Measurements from ENCODE around the gene C16orf89. TPM values are rescaled to one million over a fixed set of nuclear protein-coding genes. Genes with fewer than 3 reads are reported as not detected.
"Not testable (repeated sequence)": the region's sequence is repeated elsewhere in the genome, so short reads cannot be mapped to it uniquely, and the experiment has no call there.

Gene C16orf89
- 10 to 100 TPM in 2 of 3 donors, 1 to 10 TPM in 1; 6.8 to 25.6 (median 19.9) TPM for polyA plus RNA-seq

GRCh38 chr16:5065813-5066212 is at the start of gene C16orf89:
Gene C16orf89, minus strand, starts transcription at chr16:5065956. Its CDS starts 48 bp downstream, at chr16:5065908.
- 45 to 64% (median 47%) methylated on average over 10 of the region's 10 CpGs for WGBS, 3 donors
- H3K27ac ChIP-seq (ENCODE audit: low read depth, low read length), result no peak within 1 kb of the TSS

GRCh38 chr16:5110933-5111332 is 45.2 kb upstream of the C16orf89 start:
- 62 to 84% (median 77%) methylated on average over 7 to 10 of the region's 10 CpGs for WGBS, 3 donors
- H3K27ac ChIP-seq (ENCODE audit: low read depth, low read length), result not testable (repeated sequence)

GRCh38 chr16:5108505-5109158 is 42.9 kb upstream of the C16orf89 start:
- 90 to 95% (median 91%) methylated on average over 26 to 27 of the region's 27 CpGs for WGBS, 3 donors
- no peak overlapping the region for H3K27ac ChIP-seq (ENCODE audit: low read depth, low read length)

- not testable (repeated sequence) for H3K27ac ChIP-seq (ENCODE audit: low read depth, low read length)
- 52 to 58% (median 56%) methylated on average over 4 to 5 of the region's 5 CpGs for WGBS, 3 donors
Observed at GRCh38 chr16:5105039-5105438, 39.3 kb upstream of the C16orf89 start.

- not testable (repeated sequence) for H3K27ac ChIP-seq (ENCODE audit: low read depth, low read length)
- 81 to 92% (median 89%) methylated on average over 11 to 12 of the region's 12 CpGs for WGBS, 3 donors
Observed at GRCh38 chr16:5103296-5104032, 37.7 kb upstream of the C16orf89 start.

GRCh38 chr16:5099174-5099573 is 33.4 kb upstream of the C16orf89 start:
- 7 to 16% (median 10%) methylated on average over 3 to 4 of the region's 4 CpGs for WGBS, 3 donors
- H3K27ac ChIP-seq (ENCODE audit: low read depth, low read length), result not testable (repeated sequence)

- WGBS, 3 donors, result 1 to 2% (median 1%) methylated on average over 39 to 52 of the region's 67 CpGs
Observed at GRCh38 chr16:5098221-5099159, 32.7 kb upstream of the C16orf89 start.

GRCh38 chr16:5097470-5098220 is 31.9 kb upstream of the C16orf89 start, which contains the start of gene EEF2KMT:
Gene EEF2KMT, minus strand, starts transcription at chr16:5097795. Its CDS starts 56 bp downstream, at chr16:5097739.
- not testable (repeated sequence) for H3K27ac ChIP-seq (ENCODE audit: low read depth, low read length)
- 1% methylated on average over 56 to 67 of the region's 67 CpGs for WGBS, 3 donors

More at GRCh38 chr16:5098221-5099159, 32.7 kb upstream of the C16orf89 start:
- not testable (repeated sequence) for H3K27ac ChIP-seq (ENCODE audit: low read depth, low read length)

GRCh38 chr16:5097061-5097469 is 31.3 kb upstream of the C16orf89 start:
- 0 to 1% (median 0%) methylated on average over 22 to 23 of the region's 23 CpGs for WGBS, 3 donors
- H3K27ac ChIP-seq (ENCODE audit: low read depth, low read length), result not testable (repeated sequence)

GRCh38 chr16:5096437-5097060 is 30.8 kb upstream of the C16orf89 start:
- H3K27ac ChIP-seq (ENCODE audit: low read depth, low read length), result not testable (repeated sequence)

GRCh38 chr16:5095145-5095830 is 29.5 kb upstream of the C16orf89 start:
- WGBS, 3 donors, result 55 to 69% (median 62%) methylated on average over 11 of the region's 11 CpGs
- H3K27ac ChIP-seq (ENCODE audit: low read depth, low read length), result not testable (repeated sequence)

More at GRCh38 chr16:5096437-5097060, 30.8 kb upstream of the C16orf89 start:
- 30 to 33% (median 30%) methylated on average over 7 of the region's 7 CpGs for WGBS, 3 donors

- WGBS, 3 donors, result 60 to 80% (median 79%) methylated on average over 10 to 11 of the region's 11 CpGs
- H3K27ac ChIP-seq (ENCODE audit: low read depth, low read length), result not testable (repeated sequence)
Observed at GRCh38 chr16:5093746-5094145, 28.0 kb upstream of the C16orf89 start.

GRCh38 chr16:5093081-5093480 is 27.3 kb upstream of the C16orf89 start:
- H3K27ac ChIP-seq (ENCODE audit: low read depth, low read length), result not testable (repeated sequence)
- WGBS, 3 donors, result 86% methylated on average over 5 to 9 of the region's 9 CpGs

GRCh38 chr16:5090592-5090991 is 24.8 kb upstream of the C16orf89 start:
- H3K27ac ChIP-seq (ENCODE audit: low read depth, low read length), result not testable (repeated sequence)
- WGBS, 3 donors, result 90 to 93% (median 92%) methylated on average over 9 of the region's 9 CpGs

- WGBS, 3 donors, result 89 to 90% (median 90%) methylated on average over 25 to 26 of the region's 26 CpGs
Observed at GRCh38 chr16:5089911-5090555, 24.3 kb upstream of the C16orf89 start.

GRCh38 chr16:5088936-5089335 is 23.2 kb upstream of the C16orf89 start:
- not testable (repeated sequence) for H3K27ac ChIP-seq (ENCODE audit: low read depth, low read length)
- WGBS, 3 donors, result 89 to 92% (median 89%) methylated on average over 16 to 17 of the region's 17 CpGs

More at GRCh38 chr16:5089911-5090555, 24.3 kb upstream of the C16orf89 start:
- not testable (repeated sequence) for H3K27ac ChIP-seq (ENCODE audit: low read depth, low read length)

Measured in adipose tissue (tissue), 3 donors.